ENCODE results near the gene SPAM1. TPM values are rescaled to one million over a fixed set of nuclear protein-coding genes. Genes with fewer than 3 reads are reported as not detected.
"Not testable (repeated sequence)": the region's sequence is repeated elsewhere in the genome, so short reads cannot be mapped to it uniquely, and the experiment has no call there.

SPAM1 gene
- total and polyA plus RNA-seq, 4 donors: not detected

GRCh38 chr7:124008296-124008695 is 83.3 kb downstream of the SPAM1 start:
- not testable (repeated sequence) for H3K27ac ChIP-seq (ENCODE audit: low read depth, low read length); H3K36me3 ChIP-seq (ENCODE audit: control insufficient read depth, insufficient read depth, low read length); H3K9me3 ChIP-seq (ENCODE audit: control insufficient read depth, insufficient read depth, low read length); DNase-seq (ENCODE audit: low read depth in 4 of 6, low spot score in 6 of 6); H3K4me3 ChIP-seq (ENCODE audit: low read depth, low read length); H3K4me1 ChIP-seq (ENCODE audit: control insufficient read depth, insufficient read depth, low read length); H3K27me3 ChIP-seq (ENCODE audit: control insufficient read depth, insufficient read depth, low read length)
- WGBS (ENCODE audit: insufficient coverage): 83% methylated on average over 6 of the region's 6 CpGs

- no peak for DNase-seq (ENCODE audit: low read depth in 4 of 6, low spot score in 6 of 6)
- Histone ChIP-seq H3K9me3 (ENCODE audit: control insufficient read depth, insufficient read depth, low read length) (no peaks in the 10 kb centered on the region), H3K4me3 (ENCODE audit: low read depth, low read length) (no peak overlapping the region), H3K36me3 (ENCODE audit: control insufficient read depth, insufficient read depth, low read length) (no peaks in the 10 kb centered on the region), H3K27me3 (ENCODE audit: control insufficient read depth, insufficient read depth, low read length) (no peaks in the 10 kb centered on the region), H3K27ac (ENCODE audit: low read depth, low read length) (no peak overlapping the region), H3K4me1 (ENCODE audit: control insufficient read depth, insufficient read depth, low read length) (no peaks in the 10 kb centered on the region)
- WGBS (ENCODE audit: insufficient coverage): 57% methylated on average over 1 of the region's 2 CpGs
These were observed 84.3 kb downstream of the SPAM1 start for GRCh38 chr7:124009321-124009720.

Other genes starting within 250 kb of the SPAM1 start
- 10 to 100 TPM; 14.5 to 40.3 TPM for gene WASL, start 176.2 kb upstream of the SPAM1 start, total RNA-seq
- gene WASL, start 176.2 kb upstream of the SPAM1 start, polyA plus RNA-seq (ENCODE audit: insufficient read length in 2 of 2): 10 to 100 TPM; 36.1 to 46.8 TPM
- under 1 TPM in 1 of 2 donors, not detected in 1; 0.11 TPM for gene HYAL4, start 80.1 kb upstream of the SPAM1 start, total RNA-seq
- gene HYAL4, start 80.1 kb upstream of the SPAM1 start, polyA plus RNA-seq (ENCODE audit: insufficient read length in 2 of 2): under 1 TPM in 1 of 2 donors, not detected in 1; 0.11 TPM
- 1 to 10 TPM in 1 of 2 donors, under 1 TPM in 1; 0.55 to 2.1 TPM for gene TMEM229A, start 107.8 kb downstream of the SPAM1 start, total RNA-seq
- 1 to 10 TPM; 3.7 to 5.5 TPM for gene TMEM229A, start 107.8 kb downstream of the SPAM1 start, polyA plus RNA-seq (ENCODE audit: insufficient read length in 2 of 2)

Measured in spinal cord (tissue), 10 donors.